Measurements from ENCODE around the gene SLC2A9. TPM values are rescaled to one million over a fixed set of nuclear protein-coding genes. Genes with fewer than 3 reads are reported as not detected.

The SLC2A9 gene
- total RNA-seq, 1 donor from 2014 or later = 21.7 TPM

DNA sequence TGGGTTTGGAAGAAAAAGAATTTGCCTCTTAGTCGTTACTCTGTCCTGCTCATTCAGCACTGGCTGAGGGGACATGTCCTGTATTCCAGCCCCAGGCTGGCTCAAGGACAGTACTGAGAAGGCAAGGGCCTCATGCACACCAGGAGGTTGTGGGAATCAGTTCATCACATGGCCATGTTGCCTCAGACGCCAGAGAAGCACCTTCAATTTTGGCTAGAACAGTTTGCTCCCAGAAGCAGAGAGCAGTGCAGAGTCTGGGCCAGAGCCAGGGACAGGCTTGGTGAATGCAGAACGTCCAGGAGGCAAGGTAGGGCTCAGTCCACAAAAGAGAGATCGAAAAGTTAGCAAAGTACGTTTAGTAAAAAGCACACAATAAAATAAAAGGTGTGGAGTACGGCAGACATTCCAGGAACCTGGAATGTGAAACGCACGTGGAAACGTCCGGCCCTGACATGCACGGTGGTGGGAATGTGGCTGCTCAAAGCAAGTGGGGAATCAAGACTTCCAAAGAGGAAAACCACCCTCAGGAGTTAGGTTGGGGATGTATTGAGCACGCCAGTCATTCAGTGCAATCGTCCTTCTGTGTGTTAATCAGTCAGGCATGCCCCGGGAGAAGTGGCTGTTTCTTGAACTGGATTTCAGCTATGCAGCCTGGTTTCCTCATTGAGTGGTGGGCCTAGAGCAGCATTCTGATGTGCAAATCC, 1.2 kb upstream of the SLC2A9 start:
- ATAC-seq (peak; percentile 8), DNase-seq (ENCODE audit: low spot score) (peak; percentile 80)

GRCh38 chr4:10021653-10022023, 341 bp upstream of the SLC2A9 start:
- DNase-seq (ENCODE audit: low spot score) (no peak), ATAC-seq (no peak)

DNA sequence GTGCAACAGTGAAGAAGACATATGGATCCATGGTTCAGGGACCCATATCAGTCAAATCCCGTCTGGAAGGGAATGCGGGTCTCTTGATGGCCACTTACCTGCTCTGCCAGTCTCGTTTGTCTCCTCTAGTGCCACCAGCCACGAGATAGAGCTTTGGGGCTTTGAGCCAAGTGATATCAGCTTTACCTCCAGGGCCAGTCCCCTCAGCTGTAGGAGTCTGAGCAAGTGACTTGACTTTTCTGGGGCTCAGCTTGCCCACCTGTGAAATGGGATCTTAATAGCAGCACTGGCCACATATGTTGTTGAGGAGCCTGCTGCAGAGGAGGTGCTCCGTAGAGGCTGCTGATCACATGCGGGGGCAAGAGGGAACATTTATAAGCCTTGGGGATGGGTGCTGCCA, 1.2 kb downstream of the SLC2A9 start:
- ATAC-seq (no peak), DNase-seq (ENCODE audit: low spot score) (no peak)

DNA sequence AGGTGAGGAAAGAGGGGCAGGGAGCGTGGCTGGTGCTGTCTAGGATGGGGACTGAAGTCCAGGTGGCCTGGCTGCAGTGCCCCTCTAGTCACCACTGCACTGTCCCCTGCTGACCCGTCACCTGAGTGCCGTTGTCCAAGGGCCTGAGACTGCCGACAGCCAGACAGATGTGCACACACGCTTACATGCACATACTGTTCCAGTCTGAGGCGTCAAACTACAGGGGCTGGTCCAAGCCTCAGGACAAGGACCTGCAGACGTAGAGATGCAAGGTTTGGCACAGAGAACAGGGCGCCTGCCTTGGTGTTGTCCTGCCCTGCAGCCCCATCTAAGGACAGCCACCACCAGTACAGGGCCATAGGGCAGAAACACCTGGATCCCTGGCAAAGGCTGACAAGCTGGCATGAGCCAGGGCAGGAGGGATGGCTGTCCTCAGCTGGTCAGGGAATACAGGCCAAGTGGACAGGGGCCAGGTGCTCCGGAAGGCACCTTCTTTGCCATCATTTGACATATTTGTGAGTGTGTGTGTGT, 1.7 kb downstream of the SLC2A9 start:
- peak; percentile 71 for ATAC-seq
- peak; percentile 95 for DNase-seq (ENCODE audit: low spot score)

DNA sequence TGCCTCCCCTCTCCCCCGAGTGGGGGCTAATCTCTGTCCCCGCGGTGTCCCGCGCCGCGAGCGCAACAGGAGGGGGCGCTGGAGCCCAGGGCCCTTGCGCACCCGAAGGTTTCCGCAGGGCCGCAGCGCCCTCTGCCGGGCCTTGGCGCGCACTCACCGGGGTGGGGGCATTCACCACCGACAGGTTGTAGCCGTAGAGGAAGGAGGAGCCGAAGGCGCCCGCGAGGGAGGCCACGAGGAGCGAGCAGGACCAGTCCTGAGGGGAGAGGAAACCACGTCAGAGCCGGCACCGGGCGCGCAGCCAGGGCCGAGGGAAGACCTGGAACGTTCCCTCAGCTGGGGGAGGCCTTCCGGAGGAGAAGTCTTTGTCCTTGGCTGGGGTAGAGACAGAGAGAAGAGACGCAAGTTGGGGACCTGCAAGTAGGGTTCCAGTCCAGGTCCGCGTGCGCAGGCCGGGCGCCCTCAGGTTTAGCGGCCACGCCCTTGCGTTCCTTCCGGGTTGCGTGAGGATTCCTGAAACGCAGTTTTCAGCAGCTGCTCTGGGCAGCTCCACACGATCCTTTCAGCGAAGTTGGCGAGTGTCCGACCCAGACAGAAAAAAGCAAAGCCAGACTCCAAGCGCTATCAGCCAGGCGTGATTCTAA, 2.4 kb downstream of the SLC2A9 start:
- peak; percentile 86 for DNase-seq (ENCODE audit: low spot score)
- ATAC-seq = peak; percentile 19

DNA sequence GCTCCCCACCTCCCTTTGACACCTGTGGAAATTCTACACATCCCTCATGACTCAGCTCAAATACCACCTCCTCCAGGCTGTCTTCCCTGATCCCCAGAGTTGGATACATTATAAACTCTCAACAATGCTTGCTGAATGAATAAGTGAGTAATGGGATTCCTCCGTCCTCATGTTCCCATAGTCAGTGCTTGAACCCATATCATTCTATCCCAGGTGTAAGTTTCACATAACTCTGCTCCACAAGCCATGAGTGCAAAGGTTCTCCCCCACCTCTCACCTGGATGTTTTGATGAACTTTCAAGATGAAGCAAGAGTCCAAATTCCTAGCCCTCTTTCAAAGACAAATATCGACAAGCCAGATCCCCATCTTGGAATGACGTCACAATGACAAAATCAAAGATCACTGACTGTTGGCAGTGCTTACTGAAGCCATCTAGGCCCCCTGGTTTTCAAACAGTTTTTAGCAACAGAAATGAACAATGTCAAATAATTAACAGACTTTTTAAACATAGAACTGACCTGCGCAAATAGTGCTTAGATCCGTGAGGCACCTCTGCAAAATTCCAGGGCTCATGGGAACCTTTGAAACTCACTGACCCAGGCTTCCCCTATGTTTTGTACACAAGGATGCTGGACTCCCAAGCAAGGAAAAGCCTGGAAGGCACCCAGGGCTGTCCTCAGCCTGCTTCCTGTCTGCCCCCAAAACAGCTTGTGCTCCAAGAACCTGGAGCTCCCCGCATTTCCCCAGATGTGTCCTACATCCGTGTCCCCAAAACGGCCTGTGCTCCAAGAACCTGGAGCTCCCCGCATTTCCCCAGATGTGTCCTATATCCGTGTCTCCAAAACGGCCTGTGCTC, 4.0 kb downstream of the SLC2A9 start:
- ATAC-seq (peak; percentile 32), DNase-seq (ENCODE audit: low spot score) (peak; percentile 71)

- no peak for DNase-seq (ENCODE audit: low spot score)
- ATAC-seq = no peak
Observed at GRCh38 chr4:10016169-10016568, 5.1 kb downstream of the SLC2A9 start.

- ATAC-seq (peak; percentile 18), DNase-seq (ENCODE audit: low spot score) (peak; percentile 62)
Observed at GRCh38 chr4:10015140-10015753, 6.0 kb downstream of the SLC2A9 start.

GRCh38 chr4:10013722-10014121, 7.6 kb downstream of the SLC2A9 start:
- DNase-seq (ENCODE audit: low spot score) (peak; percentile 68), ATAC-seq (peak; percentile 70)

- DNase-seq (ENCODE audit: low spot score) (no peak), ATAC-seq (no peak)
Observed at GRCh38 chr4:10011885-10012284, 9.4 kb downstream of the SLC2A9 start.

DNA sequence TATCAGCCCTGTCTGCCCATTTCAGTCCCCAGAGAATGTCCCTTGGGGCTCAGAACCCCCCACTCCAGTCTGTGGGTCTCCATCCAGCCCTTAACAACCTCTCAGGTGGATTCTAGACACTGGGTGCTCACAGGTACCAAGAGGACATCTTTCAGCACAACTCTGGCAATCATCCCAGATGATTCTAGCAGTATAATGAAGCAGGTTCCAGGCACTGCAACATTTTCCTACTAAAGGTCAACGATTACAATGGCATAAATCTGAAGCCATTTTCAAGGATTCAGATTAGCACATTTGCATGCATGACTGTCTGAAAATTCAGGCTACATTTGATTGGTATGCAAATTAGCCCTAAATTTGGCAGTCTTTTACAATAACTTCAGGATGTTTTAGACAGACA, 10.0 kb downstream of the SLC2A9 start:
- ATAC-seq = peak; percentile 39

DNA sequence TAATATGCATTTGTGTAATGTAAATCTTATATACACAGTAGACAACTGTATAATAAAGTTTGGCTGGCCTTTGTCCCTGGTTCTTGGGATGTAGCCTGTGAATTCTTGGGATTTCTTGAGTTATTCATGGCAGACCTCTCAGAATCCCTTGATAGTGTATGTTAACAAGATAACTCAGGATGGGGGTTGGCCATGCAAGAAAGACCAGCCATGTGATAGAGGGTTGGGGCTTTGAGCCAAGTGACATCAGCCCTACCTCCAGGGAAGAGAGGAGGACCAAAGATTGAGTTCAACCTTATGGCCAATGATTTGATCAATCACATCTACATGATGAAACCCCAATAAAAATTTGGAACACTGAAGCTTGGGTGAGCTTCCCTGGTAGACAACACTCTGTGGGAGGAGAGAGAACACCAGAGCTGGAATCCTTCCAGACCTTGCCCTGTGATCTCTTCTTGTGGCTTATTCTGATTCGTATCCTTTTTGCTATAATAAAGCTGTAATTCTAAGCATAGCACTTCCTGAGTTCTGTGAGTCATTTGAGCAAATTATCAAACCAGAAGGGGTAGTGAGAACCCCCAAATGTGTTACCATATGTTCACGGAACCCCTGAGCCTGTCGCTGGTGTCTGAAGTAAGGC, 11.3 kb downstream of the SLC2A9 start:
- DNase-seq (ENCODE audit: low spot score) = no peak
- no peak for ATAC-seq

More for the DNA sequence above, 10.0 kb downstream of the SLC2A9 start:
- no peak for DNase-seq (ENCODE audit: low spot score)

GRCh38 chr4:10008609-10009005, 12.7 kb downstream of the SLC2A9 start:
- DNase-seq (ENCODE audit: low spot score) (no peak), ATAC-seq (no peak)

- ATAC-seq = no peak
- no peak for DNase-seq (ENCODE audit: low spot score)
Observed at GRCh38 chr4:10007793-10008608, 13.3 kb downstream of the SLC2A9 start.

DNA sequence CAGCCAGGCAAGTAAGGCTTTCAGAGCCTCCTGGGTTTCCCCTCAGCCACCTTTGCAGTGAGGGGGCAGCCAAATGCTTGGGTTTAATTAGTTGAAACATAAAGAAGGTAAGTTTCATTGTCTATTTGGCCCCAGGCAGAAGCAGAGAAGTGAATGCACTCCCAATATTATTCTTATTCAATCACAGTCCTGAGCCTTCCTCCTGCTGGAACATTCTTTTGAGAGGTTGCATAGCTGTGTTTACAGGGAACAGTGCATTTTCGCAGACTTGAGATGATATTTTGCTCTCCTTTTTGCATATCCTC, 13.9 kb downstream of the SLC2A9 start:
- no peak for ATAC-seq
- no peak for DNase-seq (ENCODE audit: low spot score)

GRCh38 chr4:10006601-10007435, 14.5 kb downstream of the SLC2A9 start:
- DNase-seq (ENCODE audit: low spot score) (peak; percentile 89), ATAC-seq (peak; percentile 78)

DNA sequence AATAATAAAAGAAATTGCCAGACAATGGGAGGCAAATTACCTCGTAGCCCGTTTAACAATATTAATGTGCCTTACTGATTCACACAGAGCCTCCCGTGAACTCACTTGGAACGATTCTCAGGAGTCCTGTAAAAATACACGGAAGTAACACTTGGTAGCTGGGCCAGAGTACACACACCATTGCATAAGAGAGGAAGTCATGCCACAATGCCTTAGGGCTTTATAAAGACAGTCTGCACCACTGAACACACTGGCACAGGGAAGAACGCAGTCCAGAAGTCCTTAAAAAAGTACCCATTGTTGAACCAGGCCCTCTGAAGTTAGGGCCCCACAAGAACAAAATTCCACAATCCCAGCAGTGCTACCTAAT, 15.1 kb downstream of the SLC2A9 start:
- peak; percentile 81 for ATAC-seq
- DNase-seq (ENCODE audit: low spot score) = peak; percentile 84

DNA sequence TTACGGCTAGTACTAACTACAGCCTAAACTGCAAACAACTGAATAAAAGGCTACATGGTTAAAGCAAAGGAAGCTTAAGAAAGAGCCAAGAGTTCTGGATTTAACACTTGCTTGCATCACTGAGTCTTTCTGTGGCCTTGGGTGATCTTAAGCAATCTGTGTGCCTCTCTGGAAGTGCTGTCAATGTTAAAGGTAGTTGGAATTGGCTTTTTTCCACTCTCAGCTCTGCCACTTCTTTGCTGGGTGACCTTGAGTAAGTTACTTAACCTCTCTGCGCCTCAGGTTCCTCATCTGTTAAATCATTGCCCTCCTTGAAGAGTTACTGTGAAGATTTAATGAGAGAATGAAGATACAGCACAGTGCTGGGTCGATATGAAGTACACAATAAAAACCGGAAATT, 15.7 kb downstream of the SLC2A9 start:
- ATAC-seq (no peak), DNase-seq (ENCODE audit: low spot score) (no peak)

- no peak for DNase-seq (ENCODE audit: low spot score)
- no peak for ATAC-seq
Observed at GRCh38 chr4:10003666-10004065, 17.6 kb downstream of the SLC2A9 start.
